Common myeloid progenitor, CD34-positive (primary cell): ENCODE data around the gene CNOT4.

Experiments used
- CTCF ChIA-PET: fragments of 350-600 bp; sonication (Branson Sonifier 250); formaldehyde crosslinking; loops from one replicate; lab custom pipeline; 2021; ENCODE audit warnings: antibody characterized with exemption; lab: Charles Lee
- POLR2A ChIA-PET: fragments of 350-600 bp; sonication (Branson Sonifier 250); formaldehyde crosslinking; loops from one replicate; lab custom pipeline; 2021; ENCODE audit warnings: antibody characterized with exemption; lab: Charles Lee
- DNase-seq, 3 donors: peaks; one replicate each; pipeline versions ENCODE4 v3.0.0 to v3.0.0-alpha.2; 2013
- H3K27ac ChIP-seq, 2 experiments: 1 replicate in 1 of 2; 2 replicates in 1 of 2; pipeline ENCODE4 v1.7.0; 2013; ENCODE audit warnings: inconsistent platforms in 2 of 2, low read length in 2 of 2, mild to moderate bottlenecking in 2 of 2, low read depth in 1 of 2, moderate library complexity in 1 of 2; ENCODE audit not compliant: severe bottlenecking in 2 of 2, insufficient read depth in 1 of 2, poor library complexity in 1 of 2
- H3K27me3 ChIP-seq, 5 experiments: replicated peaks in 2 of 5; 1 replicate in 3 of 5; 2 replicates in 2 of 5; pipeline versions ENCODE4 v1.6.1 to v1.7.0; 2013; ENCODE audit warnings: low read length in 4 of 5, mild to moderate bottlenecking in 2 of 5, moderate library complexity in 2 of 5, inconsistent platforms in 1 of 5; ENCODE audit not compliant: insufficient read depth in 5 of 5, control insufficient read depth in 4 of 5
- H3K36me3 ChIP-seq, 4 experiments: 1 replicate in 2 of 4; 2 replicates in 2 of 4; pipeline versions ENCODE4 v1.6.1 to v1.7.0; 2013; ENCODE audit warnings: low read length in 3 of 4, control low read depth in 1 of 4, mild to moderate bottlenecking in 1 of 4; ENCODE audit not compliant: control insufficient read depth in 4 of 4, insufficient read depth in 4 of 4
- H3K4me1 ChIP-seq, 4 experiments: 1 replicate in 3 of 4; 2 replicates in 1 of 4; pipeline versions ENCODE4 v1.6.1 to v1.7.1; 2013; ENCODE audit warnings: low read length in 3 of 4, mild to moderate bottlenecking in 3 of 4, control low read depth in 1 of 4, inconsistent platforms in 1 of 4, moderate library complexity in 1 of 4; ENCODE audit not compliant: control insufficient read depth in 4 of 4, insufficient read depth in 4 of 4; ENCODE audit errors: control extremely low read depth in 1 of 4
- H3K4me3 ChIP-seq, 7 experiments: 1 replicate in 4 of 7; 2 replicates in 3 of 7; pipeline versions ENCODE4 v1.5.1 to v1.7.0; 2013; ENCODE audit warnings: mild to moderate bottlenecking in 7 of 7, low read length in 6 of 7, moderate library complexity in 6 of 7, inconsistent platforms in 2 of 7, low read depth in 2 of 7, control low read depth in 1 of 7; ENCODE audit not compliant: insufficient read depth in 4 of 7, control insufficient read depth in 1 of 7; ENCODE audit errors: extremely low read depth in 1 of 7
- H3K9me3 ChIP-seq, 5 experiments: 1 replicate in 4 of 5; 2 replicates in 1 of 5; pipeline versions ENCODE4 v1.6.1 to v1.7.1; 2013; ENCODE audit warnings: low read length in 4 of 5, mild to moderate bottlenecking in 2 of 5, inconsistent platforms in 1 of 5, low read depth in 1 of 5, moderate library complexity in 1 of 5; ENCODE audit not compliant: control insufficient read depth in 4 of 5, insufficient read depth in 2 of 5; ENCODE audit errors: control extremely low read depth in 1 of 5
- WGBS: methylation state at CpG from one replicate; pipeline ENCODE4 v1.1.5; 2013; ENCODE audit not compliant: insufficient coverage; 5-methylcytosine and 5-hydroxymethylcytosine counted together

Gene CNOT4

DNA sequence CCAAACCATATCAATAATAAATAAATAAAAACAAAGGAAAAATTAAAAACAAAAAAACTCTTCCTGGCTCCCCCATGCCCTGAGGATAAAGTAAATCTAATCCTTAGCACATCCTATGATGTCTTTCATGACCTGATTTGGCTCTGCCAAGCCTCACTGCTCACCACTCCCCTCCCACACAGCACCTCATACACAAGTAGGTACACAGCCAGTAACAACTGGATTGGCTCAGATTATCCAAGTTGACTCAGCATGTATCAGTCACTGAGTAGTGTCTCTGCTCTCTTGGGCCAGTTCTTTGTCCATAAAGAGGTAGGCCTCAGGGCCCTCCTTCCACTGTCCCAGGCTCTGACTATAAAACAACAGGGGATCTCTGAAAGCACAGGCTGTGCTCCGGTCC lies 176.7 kb downstream of the CNOT4 start:
- H3K9me3 ChIP-seq: no peaks in the 10 kb centered on the region
- 100% methylated on average over 1 of the region's 1 CpG for WGBS
- ChIA-PET POLR2A (no interaction called here), CTCF (interaction anchor here (3.2 to 3.6 kb wide), 2 partner anchors 8 to 58 kb away, joined by 12 to 38 read pairs; no protein-coding TSS in a partner anchor)
- no peak overlapping the region for H3K27ac ChIP-seq
- peaks cover 0 to 2% (median 0%) of the 10 kb centered on the region in 5 experiments for H3K27me3 ChIP-seq
- peaks cover 0 to 2% (median 0%) of the 10 kb centered on the region in 4 experiments for H3K4me1 ChIP-seq
- H3K36me3 ChIP-seq: no peaks in the 10 kb centered on the region
- DNase-seq: no peak
- no peak overlapping the region for H3K4me3 ChIP-seq

DNA sequence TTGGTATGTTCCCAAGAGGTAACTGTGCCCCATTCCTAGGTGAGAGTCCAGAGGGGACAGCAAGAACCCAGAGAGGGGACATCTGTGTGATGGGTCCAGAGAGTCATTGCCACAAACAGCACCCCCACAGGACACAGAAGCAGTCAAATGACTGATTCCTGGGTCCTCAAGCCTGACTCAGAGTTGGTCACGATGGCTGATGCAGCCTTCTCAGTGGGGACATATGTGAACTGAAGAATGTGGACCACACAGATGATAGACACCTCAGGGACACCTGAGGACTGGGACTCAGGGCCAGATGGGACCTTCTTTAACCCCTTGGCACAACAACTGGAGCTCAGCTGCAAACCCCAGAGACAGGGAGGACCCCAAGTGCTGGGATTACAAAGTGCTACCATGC lies 179.8 kb downstream of the CNOT4 start:
- no peak overlapping the region for H3K27ac ChIP-seq
- peaks cover 0 to 2% (median 0%) of the 10 kb centered on the region in 5 experiments for H3K27me3 ChIP-seq
- no peaks in the 10 kb centered on the region for H3K36me3 ChIP-seq
- ChIA-PET CTCF (no interaction called here), POLR2A (no interaction called here)
- H3K4me1 ChIP-seq: peaks cover 0 to 2% (median 0%) of the 10 kb centered on the region in 4 experiments
- no peaks in the 10 kb centered on the region for H3K9me3 ChIP-seq
- WGBS: 60% methylated on average over 1 of the region's 1 CpG
- H3K4me3 ChIP-seq: no peak overlapping the region
- no peak for DNase-seq

DNA sequence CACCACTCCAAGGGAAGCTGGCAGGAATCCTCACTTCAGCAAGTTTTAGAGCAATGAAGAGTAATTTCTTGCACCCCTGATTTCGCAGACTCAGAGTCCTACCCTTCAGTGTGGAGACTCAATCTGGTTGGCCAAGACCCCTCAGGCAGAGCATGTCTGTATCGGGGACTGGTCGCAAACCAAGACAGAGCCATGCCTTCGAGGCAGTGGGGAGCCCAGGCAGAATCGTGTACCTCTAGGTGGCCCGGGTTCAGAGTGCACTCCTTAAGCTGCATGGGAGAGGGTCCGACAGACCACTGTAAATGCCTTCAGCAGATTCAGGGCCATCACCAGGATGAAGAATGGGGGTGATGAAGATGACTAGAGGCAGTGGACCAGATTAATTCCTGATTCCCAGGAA lies 181.4 kb downstream of the CNOT4 start:
- POLR2A ChIA-PET: no interaction called here
- CTCF ChIA-PET: no interaction called here
- no peak for DNase-seq

DNA sequence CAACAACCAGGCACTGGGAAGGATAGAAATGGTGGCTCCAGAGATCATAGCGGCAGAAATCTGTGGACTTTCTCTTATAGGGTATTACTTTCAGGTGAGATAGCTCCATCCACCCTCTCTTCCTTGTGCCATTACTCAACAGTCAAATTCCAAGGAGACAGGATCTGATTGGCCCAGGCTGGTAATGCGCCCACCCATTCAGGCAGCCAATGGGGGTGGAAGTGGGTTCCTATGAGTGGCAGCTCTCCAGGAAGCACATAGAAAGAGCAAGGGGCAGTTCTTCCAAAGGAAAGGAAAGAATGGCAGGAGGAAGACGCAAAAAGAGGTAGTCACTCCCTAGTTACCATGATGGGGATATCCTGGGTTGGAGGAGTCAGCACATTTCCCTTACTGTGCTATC lies 181.8 kb downstream of the CNOT4 start:
- 100% methylated on average over 1 of the region's 3 CpGs for WGBS
- no peaks in the 10 kb centered on the region for H3K4me1 ChIP-seq
- H3K9me3 ChIP-seq: peaks cover 0 to 3% (median 0%) of the 10 kb centered on the region in 5 experiments
- no peak overlapping the region for H3K4me3 ChIP-seq
- DNase-seq: no peak
- CTCF ChIA-PET: no interaction called here
- H3K36me3 ChIP-seq: no peaks in the 10 kb centered on the region
- H3K27me3 ChIP-seq: peaks cover 0 to 2% (median 0%) of the 10 kb centered on the region in 5 experiments
- POLR2A ChIA-PET: no interaction called here
- no peak overlapping the region for H3K27ac ChIP-seq

More for the DNA sequence above, 181.4 kb downstream of the CNOT4 start:
- WGBS: 99% methylated on average over 7 of the region's 7 CpGs
- H3K4me3 ChIP-seq: no peak overlapping the region
- no peaks in the 10 kb centered on the region for H3K4me1 ChIP-seq
- no peak overlapping the region for H3K27ac ChIP-seq
- H3K9me3 ChIP-seq: peaks cover 0 to 3% (median 0%) of the 10 kb centered on the region in 5 experiments
- H3K27me3 ChIP-seq: peaks cover 0 to 2% (median 0%) of the 10 kb centered on the region in 5 experiments
- H3K36me3 ChIP-seq: no peaks in the 10 kb centered on the region

DNA sequence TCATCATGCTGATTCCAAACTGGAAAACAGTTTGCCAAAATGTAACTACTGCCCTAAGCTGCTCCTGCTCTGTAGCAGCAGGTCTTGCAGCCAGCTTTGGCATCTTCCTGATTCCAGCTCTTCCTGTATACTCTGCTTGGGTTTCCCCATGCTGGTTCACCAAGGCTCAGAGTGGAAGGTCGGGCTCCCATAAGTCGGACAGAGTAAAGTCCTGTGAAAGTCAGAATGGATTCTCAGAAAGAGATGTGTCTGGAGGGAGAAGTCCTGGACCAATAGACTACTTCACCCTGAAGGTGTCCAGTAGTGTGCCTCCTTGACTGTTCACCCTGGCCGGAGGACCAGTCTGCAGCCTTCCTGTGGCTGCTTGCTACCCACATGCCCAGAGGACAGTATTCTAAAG lies 182.4 kb downstream of the CNOT4 start:
- Histone ChIP-seq H3K27me3 (peaks cover 0 to 2% (median 0%) of the 10 kb centered on the region in 5 experiments), H3K36me3 (no peaks in the 10 kb centered on the region), H3K4me3 (no peak overlapping the region), H3K4me1 (no peaks in the 10 kb centered on the region), H3K27ac (no peak overlapping the region), H3K9me3 (peaks cover 0 to 3% (median 0%) of the 10 kb centered on the region in 5 experiments)
- WGBS: 100% methylated on average over 2 of the region's 3 CpGs
- POLR2A ChIA-PET: no interaction called here
- CTCF ChIA-PET: no interaction called here
- no peak for DNase-seq

DNA sequence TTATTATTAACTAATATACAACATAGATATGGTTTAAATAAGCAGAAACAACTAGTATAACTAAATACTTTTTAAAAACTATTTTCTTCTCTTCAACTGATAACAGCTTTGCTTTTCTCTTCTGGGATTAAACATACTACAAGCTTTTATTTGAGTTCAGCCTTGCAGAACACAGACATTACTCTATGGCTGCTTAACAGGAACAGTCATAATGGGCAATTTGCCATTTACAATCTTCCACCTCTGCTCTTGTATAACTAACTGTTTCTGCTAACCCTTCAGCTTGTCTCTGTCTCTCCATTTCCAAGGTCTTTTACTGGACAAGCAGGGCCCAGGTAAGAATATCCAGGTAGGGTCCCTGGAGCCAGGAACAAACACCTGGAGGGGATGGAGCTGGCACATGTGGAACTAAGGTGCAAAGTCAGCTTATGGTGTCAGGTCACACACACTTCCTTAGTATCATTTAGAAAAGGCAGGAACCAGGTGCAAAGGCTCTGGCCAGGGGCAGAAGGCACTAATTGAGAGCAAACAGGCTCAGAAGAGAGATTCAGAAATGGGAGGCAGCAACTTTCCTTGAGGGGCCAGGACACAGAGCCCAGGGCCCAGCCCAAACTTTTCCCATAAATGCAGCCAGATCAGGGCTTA lies 183.1 kb downstream of the CNOT4 start:
- CTCF ChIA-PET: no interaction called here
- Histone ChIP-seq H3K9me3 (peaks cover 0 to 3% (median 0%) of the 10 kb centered on the region in 5 experiments), H3K4me3 (no peak overlapping the region), H3K36me3 (no peaks in the 10 kb centered on the region), H3K27me3 (peaks cover 0 to 2% (median 0%) of the 10 kb centered on the region in 5 experiments), H3K27ac (no peak overlapping the region), H3K4me1 (no peaks in the 10 kb centered on the region)
- POLR2A ChIA-PET: no interaction called here
- DNase-seq: no peak

DNA sequence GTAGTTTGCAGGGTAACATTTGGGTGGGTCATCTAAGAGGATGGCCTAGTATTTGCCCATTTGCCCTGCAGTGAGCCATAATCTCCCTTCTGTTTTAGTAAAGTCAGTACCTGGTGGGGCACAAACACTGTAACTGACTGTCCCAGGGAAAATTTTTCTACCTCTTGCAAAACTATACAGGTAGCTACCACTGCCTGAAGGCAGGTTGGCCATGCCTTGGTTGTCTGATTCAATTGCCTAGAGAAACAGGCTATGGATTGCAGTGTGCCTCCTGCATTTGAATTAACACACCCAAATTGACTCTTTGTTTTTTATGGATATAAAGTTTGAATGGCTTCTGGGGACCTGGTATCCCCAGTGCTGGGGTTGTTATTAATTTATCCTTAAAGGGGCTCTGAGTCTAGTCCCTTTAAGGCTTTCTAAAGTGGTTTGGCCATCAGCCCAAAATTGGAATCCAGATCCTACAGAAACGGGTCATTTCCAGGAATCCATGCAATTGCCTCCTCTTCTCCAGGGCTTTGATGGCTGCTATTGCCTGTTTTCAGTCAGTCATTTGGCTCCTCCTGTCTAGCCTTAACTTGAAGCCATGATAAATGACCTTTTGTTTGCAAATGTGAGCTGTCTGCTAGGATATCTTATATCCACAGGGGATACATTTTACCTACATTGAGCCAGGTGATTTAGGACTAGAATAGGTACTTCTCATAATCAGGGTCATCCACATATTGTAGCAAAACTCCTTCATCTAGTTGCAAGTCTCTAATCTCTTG lies 187.1 kb downstream of the CNOT4 start:
- 70% methylated on average over 1 of the region's 1 CpG for WGBS
- Histone ChIP-seq H3K4me3 (no peak overlapping the region), H3K9me3 (peaks cover 0 to 3% (median 0%) of the 10 kb centered on the region in 5 experiments), H3K36me3 (no peaks in the 10 kb centered on the region), H3K4me1 (peaks cover 0 to 6% (median 2%) of the 10 kb centered on the region in 4 experiments), H3K27me3 (no peaks in the 10 kb centered on the region), H3K27ac (no peak overlapping the region)
- ChIA-PET POLR2A (no interaction called here), CTCF (no interaction called here)
- no peak for DNase-seq
